Rectal smooth muscle tissue (tissue), 1 donor: ENCODE measurements around the gene KIF22.
"Not testable (repeated sequence)": the region's sequence is repeated elsewhere in the genome, so short reads cannot be mapped to it uniquely, and the experiment has no call there.

Experiments
- H3K27ac ChIP-seq: one replicate; pipeline ENCODE4 v1.7.0; 2013; ENCODE audit warnings: low read depth, low read length, inconsistent platforms
- H3K27me3 ChIP-seq: one replicate; pipeline ENCODE4 v1.7.0; 2013; ENCODE audit warnings: low read length; ENCODE audit not compliant: control insufficient read depth, insufficient read depth
- H3K36me3 ChIP-seq: one replicate; pipeline ENCODE4 v1.7.0; 2013; ENCODE audit warnings: low read length; ENCODE audit not compliant: control insufficient read depth, insufficient read depth
- H3K4me1 ChIP-seq: one replicate; pipeline ENCODE4 v1.7.0; 2013; ENCODE audit warnings: low read length; ENCODE audit not compliant: control insufficient read depth, insufficient read depth
- H3K4me3 ChIP-seq: one replicate; pipeline ENCODE4 v1.7.0; 2013; ENCODE audit warnings: low read length
- H3K9ac ChIP-seq: one replicate; pipeline ENCODE4 v1.7.0; 2013; ENCODE audit warnings: low read length

Gene KIF22

GRCh38 chr16:29756654-29757053, 33.9 kb upstream of the KIF22 start:
- Histone ChIP-seq H3K4me3 (no peak overlapping the region), H3K36me3 (no peaks in the 10 kb centered on the region), H3K27ac (no peak overlapping the region), H3K27me3 (no peaks in the 10 kb centered on the region), H3K9ac (no peak overlapping the region), H3K4me1 (no peaks in the 10 kb centered on the region)

- not testable (repeated sequence) for H3K4me3 ChIP-seq, H3K4me1 ChIP-seq, H3K27me3 ChIP-seq, H3K9ac ChIP-seq, H3K27ac ChIP-seq, H3K36me3 ChIP-seq
Observed at GRCh38 chr16:29757086-29757485, 33.5 kb upstream of the KIF22 start.

GRCh38 chr16:29757950-29758466, 32.5 kb upstream of the KIF22 start:
- no peak overlapping the region for H3K9ac ChIP-seq
- H3K27me3 ChIP-seq = no peaks in the 10 kb centered on the region
- no peaks in the 10 kb centered on the region for H3K4me1 ChIP-seq
- H3K36me3 ChIP-seq = no peaks in the 10 kb centered on the region
- H3K27ac ChIP-seq = no peak overlapping the region
- H3K4me3 ChIP-seq = no peak overlapping the region

DNA sequence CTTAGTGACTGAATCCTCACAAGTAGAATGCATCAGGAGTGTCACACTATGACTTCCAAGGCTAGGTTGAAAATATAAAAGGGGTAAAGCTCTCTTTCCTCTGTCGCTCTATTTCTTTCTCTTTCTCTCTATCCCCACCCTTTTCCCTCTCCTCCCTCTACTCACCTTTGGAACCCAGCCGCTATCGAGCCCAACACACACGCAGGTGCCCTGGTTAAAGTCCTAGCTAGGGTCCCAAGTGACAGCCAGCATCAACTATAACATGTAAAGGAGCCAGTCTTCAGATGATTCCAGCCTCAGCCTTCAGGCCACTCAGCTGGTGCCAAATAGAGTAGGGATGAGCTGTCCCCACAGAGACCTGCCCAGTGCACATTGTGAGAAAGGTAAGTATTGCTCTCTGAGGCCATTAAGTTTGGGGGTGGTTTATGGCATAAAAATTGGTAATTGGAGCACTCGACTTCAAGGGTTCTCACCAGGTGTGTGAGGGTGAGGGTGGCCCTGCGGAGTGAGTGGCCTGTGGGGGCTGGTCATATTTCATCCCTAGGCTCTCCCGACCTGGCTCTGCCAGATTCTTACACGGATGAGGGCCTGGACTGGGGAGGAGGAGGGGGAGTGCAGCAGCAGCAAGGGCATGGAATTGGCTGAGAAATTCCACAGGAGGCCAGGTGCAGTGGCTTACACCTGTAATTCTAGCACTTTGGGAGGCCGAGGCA, 29.8 kb upstream of the KIF22 start:
- Histone ChIP-seq H3K36me3 (no peaks in the 10 kb centered on the region), H3K4me1 (no peaks in the 10 kb centered on the region), H3K4me3 (no peak overlapping the region), H3K27ac (no peak overlapping the region), H3K27me3 (no peaks in the 10 kb centered on the region), H3K9ac (no peak overlapping the region)

- H3K27ac ChIP-seq, H3K4me1 ChIP-seq, H3K9ac ChIP-seq, H3K4me3 ChIP-seq, H3K36me3 ChIP-seq, H3K27me3 ChIP-seq: not testable (repeated sequence)
Observed at GRCh38 chr16:29761280-29761651, 29.3 kb upstream of the KIF22 start.

GRCh38 chr16:29761882-29762281, 28.7 kb upstream of the KIF22 start:
- Histone ChIP-seq H3K4me3 (no peak overlapping the region), H3K4me1 (no peaks in the 10 kb centered on the region), H3K27me3 (no peaks in the 10 kb centered on the region), H3K36me3 (no peaks in the 10 kb centered on the region), H3K27ac (no peak overlapping the region), H3K9ac (no peak overlapping the region)

GRCh38 chr16:29763326-29763725, 27.2 kb upstream of the KIF22 start:
- H3K4me1 ChIP-seq = no peaks in the 10 kb centered on the region
- H3K27me3 ChIP-seq = no peaks in the 10 kb centered on the region
- H3K27ac ChIP-seq = no peak overlapping the region
- no peak overlapping the region for H3K9ac ChIP-seq
- no peaks in the 10 kb centered on the region for H3K36me3 ChIP-seq
- H3K4me3 ChIP-seq = no peak overlapping the region

GRCh38 chr16:29765167-29766032, 25.2 kb upstream of the KIF22 start:
- no peak overlapping the region for H3K4me3 ChIP-seq
- H3K36me3 ChIP-seq = no peaks in the 10 kb centered on the region
- no peaks in the 10 kb centered on the region for H3K27me3 ChIP-seq
- H3K9ac ChIP-seq = no peak overlapping the region
- H3K4me1 ChIP-seq = no peaks in the 10 kb centered on the region
- H3K27ac ChIP-seq = no peak overlapping the region

DNA sequence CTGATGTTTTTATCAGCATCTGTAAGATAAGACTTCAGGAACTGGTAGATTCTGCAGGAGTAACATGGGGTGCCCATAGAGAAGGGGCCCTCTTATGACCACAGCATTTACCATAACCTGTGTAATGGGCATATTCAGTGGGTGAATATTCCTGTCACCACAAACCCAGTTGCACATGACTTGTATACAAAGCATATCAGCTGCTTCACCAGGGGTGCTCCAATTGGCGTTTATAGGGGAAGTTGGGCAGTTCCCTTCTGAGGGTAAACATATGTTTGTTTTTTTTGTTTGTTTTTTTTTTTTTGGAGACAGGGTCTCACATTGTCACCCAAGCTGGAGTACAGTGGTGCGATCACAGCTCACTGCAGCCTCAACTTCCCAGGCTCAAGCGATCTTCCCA, 24.0 kb upstream of the KIF22 start:
- Histone ChIP-seq H3K9ac (no peak overlapping the region), H3K4me3 (no peak overlapping the region), H3K36me3 (no peaks in the 10 kb centered on the region), H3K27ac (no peak overlapping the region), H3K4me1 (no peaks in the 10 kb centered on the region), H3K27me3 (no peaks in the 10 kb centered on the region)

- H3K4me1 ChIP-seq = no peaks in the 10 kb centered on the region
Observed at GRCh38 chr16:29767062-29767461, 23.5 kb upstream of the KIF22 start.

DNA sequence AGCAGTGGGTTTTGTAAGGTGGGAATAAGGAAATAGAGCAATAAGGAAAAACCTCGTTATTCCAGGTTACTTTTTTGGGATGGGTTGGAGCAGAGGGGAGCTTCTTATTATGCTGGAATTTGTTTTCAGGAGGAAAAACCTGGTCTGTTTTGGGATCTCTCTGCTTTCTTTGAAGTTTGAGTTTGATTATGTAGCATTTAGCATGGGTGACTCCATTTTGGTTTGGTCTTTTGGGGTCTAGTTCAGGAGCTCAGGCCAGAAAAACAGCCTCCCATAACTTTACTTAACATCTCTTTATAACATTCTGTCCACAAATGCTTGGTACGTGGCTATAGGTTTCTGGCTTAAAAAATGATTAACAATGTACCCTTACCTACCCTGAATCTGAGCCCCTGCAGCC, 21.0 kb upstream of the KIF22 start:
- no peak overlapping the region for H3K27ac ChIP-seq
- H3K9ac ChIP-seq = no peak overlapping the region
- no peaks in the 10 kb centered on the region for H3K36me3 ChIP-seq
- H3K4me1 ChIP-seq = no peaks in the 10 kb centered on the region
- H3K27me3 ChIP-seq = no peaks in the 10 kb centered on the region
- no peak overlapping the region for H3K4me3 ChIP-seq

More at GRCh38 chr16:29767062-29767461, 23.5 kb upstream of the KIF22 start:
- no peaks in the 10 kb centered on the region for H3K27me3 ChIP-seq
- H3K9ac ChIP-seq = no peak overlapping the region
- no peaks in the 10 kb centered on the region for H3K36me3 ChIP-seq
- no peak overlapping the region for H3K27ac ChIP-seq
- no peak overlapping the region for H3K4me3 ChIP-seq

DNA sequence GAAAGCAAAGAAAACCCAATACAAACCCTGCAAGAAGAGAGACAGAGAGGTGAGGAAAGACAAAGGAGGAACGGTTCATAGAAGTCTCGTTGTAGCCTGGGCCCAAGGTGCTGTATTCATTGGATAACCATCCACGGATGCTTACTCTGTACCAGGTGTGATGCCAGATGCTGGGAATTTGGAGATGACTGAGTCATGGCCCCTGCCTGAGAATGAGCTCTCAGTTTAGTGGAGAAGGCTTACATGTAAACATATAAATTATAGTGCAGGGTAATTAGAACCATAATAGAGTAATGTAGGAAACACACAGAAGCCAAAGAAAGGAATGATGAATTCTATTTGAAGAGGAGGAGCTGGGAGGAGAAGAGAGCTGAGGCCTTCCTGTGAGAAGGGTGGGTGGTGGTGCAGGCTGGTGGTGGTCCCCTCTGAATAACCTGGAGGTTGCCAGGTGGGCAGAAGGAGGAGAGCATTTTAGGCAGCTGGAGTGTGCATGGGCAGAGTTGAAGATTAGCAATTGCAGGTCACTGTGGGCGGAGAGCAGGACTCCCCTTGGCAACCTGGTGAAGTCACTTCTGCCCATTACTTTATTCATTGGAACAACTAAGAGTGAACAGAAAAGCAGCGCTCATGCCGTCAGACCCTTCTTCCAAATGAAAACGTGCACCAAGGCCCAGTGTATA, 20.2 kb upstream of the KIF22 start:
- Histone ChIP-seq H3K4me1 (no peaks in the 10 kb centered on the region), H3K27ac (no peak overlapping the region), H3K9ac (no peak overlapping the region), H3K36me3 (no peaks in the 10 kb centered on the region), H3K4me3 (no peak overlapping the region), H3K27me3 (no peaks in the 10 kb centered on the region)
